A549 (cell line): ENCODE results near the gene SLC6A18. TPM values are rescaled to one million over a fixed set of nuclear protein-coding genes. Genes with fewer than 3 reads are reported as not detected.

Experiments
- ATAC-seq, 2 experiments: fragments of 200-7000 bp in 1 of 2; fragments of >200 bp in 1 of 2; cut with Nextera tagmentation in 1 of 2; cut with Tn5 transposase in 1 of 2; 3 replicates each; pipeline versions ENCODE4 v1.8.0 to v1.9.1; 2018 to 2020; ENCODE audit warnings: mild to moderate bottlenecking in 1 of 2, moderate library complexity in 1 of 2
- CTCF ChIA-PET: fragments of 300-600 bp; sonication (Branson Sonifier 250); formaldehyde crosslinking; extraction: SDS; loops from one replicate; lab custom pipeline; 2021; ENCODE audit warnings: antibody characterized with exemption, inconsistent platforms; lab: Yijun Ruan, JAX
- POLR2A ChIA-PET: fragments of 350-600 bp; formaldehyde crosslinking; extraction: SDS; loops from one replicate; lab custom pipeline; 2021; ENCODE audit warnings: antibody characterized with exemption, inconsistent platforms; lab: Yijun Ruan, JAX
- DNase-seq, 2 experiments: peaks; one replicate each; pipeline versions ENCODE4 v3.0.0 to v3.0.0-alpha.2; 2011 to 2016; ENCODE audit warnings: low read depth in 1 of 2, low spot score in 1 of 2
- FAIRE-seq: peaks from 2 replicates; lab custom pipeline; 2011; peaks lifted over from hg19 to GRCh38; lab: Jason Lieb, UNC
- H3K27ac ChIP-seq, 2 experiments: fragments of >200 bp; sonication (Bioruptor Twin); formaldehyde crosslinking; 3 replicates each; pipeline ENCODE4 v1.5.1; 2016 to 2017
- H3K4me1 ChIP-seq: fragments of >200 bp; sonication (Bioruptor Twin); formaldehyde crosslinking; 3 replicates; pipeline ENCODE4 v1.6.1; 2016
- H3K4me2 ChIP-seq: fragments of >200 bp; sonication (Bioruptor Twin); formaldehyde crosslinking; 3 replicates; pipeline ENCODE4 v1.6.1; 2016
- H3K4me3 ChIP-seq: fragments of >200 bp; sonication (Bioruptor Twin); formaldehyde crosslinking; 3 replicates; pipeline ENCODE4 v1.5.1; 2016
- H3K9me3 ChIP-seq: fragments of >200 bp; sonication (Bioruptor Twin); formaldehyde crosslinking; 3 replicates; pipeline ENCODE4 v1.6.1; 2016
- BHLHE40 ChIP-seq: IDR thresholded peaks from 2 replicates; pipeline ENCODE4 v1.6.1; 2012; ENCODE audit warnings: low read depth, low read length, inconsistent platforms
- CBX2 ChIP-seq: fragments of 200-600 bp; sonication (generic); IDR thresholded peaks from 2 replicates; pipeline ENCODE4 v1.6.1; 2016; ENCODE audit warnings: low read depth, mild to moderate bottlenecking, borderline replicate concordance
- CEBPB ChIP-seq, 2 experiments: fragments of >200 bp in 1 of 2; sonication (Bioruptor Twin) in 1 of 2; formaldehyde crosslinking in 1 of 2; IDR thresholded peaks; 2 replicates each; pipeline ENCODE4 v1.6.1; 2012 to 2016
- FOXS1 ChIP-seq: fragments of 250-450 bp; sonication (Bioruptor Pico); IDR thresholded peaks from 2 replicates; pipeline ENCODE4 v1.5.0; 2020; ENCODE audit warnings: mild to moderate bottlenecking, moderate library complexity
- HOXA7 ChIP-seq: fragments of 250-450 bp; sonication (Bioruptor Pico); IDR thresholded peaks from 2 replicates; pipeline ENCODE4 v1.5.0; 2020; ENCODE audit warnings: mild to moderate bottlenecking, moderate library complexity
- HOXB5 ChIP-seq: fragments of 250-450 bp; sonication (Bioruptor Pico); IDR thresholded peaks from 2 replicates; pipeline ENCODE4 v1.5.0; 2020; ENCODE audit warnings: mild to moderate bottlenecking, moderate library complexity
- JUN ChIP-seq, 2 experiments: fragments of >200 bp; sonication (Bioruptor Twin); formaldehyde crosslinking; IDR thresholded peaks; 2 replicates in 1 of 2; 3 replicates in 1 of 2; pipeline ENCODE4 v1.6.1; 2016 to 2017
- JUNB ChIP-seq: fragments of >200 bp; sonication (Bioruptor Twin); formaldehyde crosslinking; IDR thresholded peaks from 2 replicates; pipeline ENCODE4 v1.6.1; 2016
- KDM1A ChIP-seq: fragments of 200-600 bp; sonication (generic); IDR thresholded peaks from 2 replicates; pipeline ENCODE4 v1.6.1; 2016; ENCODE audit warnings: low read depth, mild to moderate bottlenecking
- KDM5A ChIP-seq: fragments of 200-600 bp; sonication (generic); IDR thresholded peaks from 2 replicates; pipeline ENCODE4 v1.6.1; 2016; ENCODE audit warnings: antibody characterized with exemption, mild to moderate bottlenecking
- NFE2L2 ChIP-seq: fragments of 150-350 bp; conservative IDR thresholded peaks from 2 replicates; pipeline ENCODE4 v1.6.1; 2014; ENCODE audit warnings: low read length
- PHF8 ChIP-seq: fragments of 200-600 bp; sonication (generic); IDR thresholded peaks from 2 replicates; pipeline ENCODE4 v1.6.1; 2016; ENCODE audit warnings: low read depth, mild to moderate bottlenecking, antibody characterized with exemption, moderate library complexity, borderline replicate concordance
- POLR2AphosphoS2 ChIP-seq: conservative IDR thresholded peaks from 2 replicates; pipeline ENCODE4 v1.6.1; 2012; ENCODE audit warnings: low read length, improper control_type of control experiment, inconsistent platforms
- RAD21 ChIP-seq, 2 experiments: fragments of >200 bp in 1 of 2; sonication (Bioruptor Twin) in 1 of 2; formaldehyde crosslinking in 1 of 2; IDR thresholded peaks in 1 of 2; conservative IDR thresholded peaks in 1 of 2; 2 replicates in 1 of 2; 3 replicates in 1 of 2; pipeline ENCODE4 v1.6.1; 2012 to 2018; ENCODE audit warnings: inconsistent platforms in 1 of 2
- RCOR1 ChIP-seq: fragments of 150-350 bp; IDR thresholded peaks from 2 replicates; pipeline ENCODE4 v1.6.1; 2014; ENCODE audit warnings: antibody characterized with exemption, low read length, low read depth
- RFX5 ChIP-seq: fragments of 450-650 bp; IDR thresholded peaks from 2 replicates; pipeline ENCODE4 v1.7.1; 2014; ENCODE audit warnings: antibody characterized with exemption, mild to moderate bottlenecking, moderate library complexity
- SMC3 ChIP-seq: fragments of >200 bp; sonication (Bioruptor Twin); formaldehyde crosslinking; IDR thresholded peaks from 3 replicates; pipeline ENCODE4 v1.6.1; 2018; ENCODE audit warnings: inconsistent platforms
- TP53 ChIP-seq: fragments of 250-450 bp; sonication (Bioruptor Pico); IDR thresholded peaks from 2 replicates; pipeline ENCODE4 v1.5.0; 2021; ENCODE audit warnings: mild to moderate bottlenecking, moderate library complexity
- ZC3H11A ChIP-seq: fragments of 450-650 bp; IDR thresholded peaks from 2 replicates; pipeline ENCODE4 v1.6.1; 2014; ENCODE audit warnings: antibody characterized with exemption, mild to moderate bottlenecking
- ZNF302 ChIP-seq: fragments of 250-450 bp; sonication (Bioruptor Pico); IDR thresholded peaks from 2 replicates; pipeline ENCODE4 v1.9.0; 2021; ENCODE audit warnings: inconsistent platforms, mild to moderate bottlenecking, moderate library complexity
- WGBS: methylation state at CpG from one replicate; pipeline ENCODE4 v1.1.6; 2017; ENCODE audit errors: missing lambda C conversion rate; 5-methylcytosine and 5-hydroxymethylcytosine counted together
- polyA plus RNA-seq, 4 experiments: library from polyadenylated mRNA; depleted of rRNA in 3 of 4; stranded (reverse); fragments of >200 nt; fragmentation: RNase III in 1 of 4; extraction: RNeasy Plus Mini Kit Qiagen cat#74134 plus additional on column Dnase treatment in 1 of 4; gene quantifications; 2 replicates in 3 of 4; 3 replicates in 1 of 4; pipeline ENCODE4 v1.2.3, GENCODE V29; 2011 to 2017
- TF ChIP-seq, protein P1 (sequence below): fragments of 200-600 bp; sonication (generic); IDR thresholded peaks from 2 replicates; pipeline ENCODE4 v1.6.1; 2016; ENCODE audit warnings: antibody characterized with exemption, mild to moderate bottlenecking, moderate library complexity
- TF ChIP-seq, protein P2 (sequence below): fragments of >200 bp; sonication (Bioruptor Twin); formaldehyde crosslinking; IDR thresholded peaks from 2 replicates; pipeline ENCODE4 v1.6.1; 2016
- TF ChIP-seq, protein P3 (sequence below): fragments of >200 bp; sonication (Bioruptor Twin); formaldehyde crosslinking; IDR thresholded peaks from 3 replicates; pipeline ENCODE4 v1.6.1; 2016
- TF ChIP-seq, protein P4 (sequence below): IDR thresholded peaks from 2 replicates; pipeline ENCODE4 v1.6.1; 2012
- TF ChIP-seq, protein P5 (sequence below): IDR thresholded peaks from 2 replicates; pipeline ENCODE4 v1.6.1; 2012

The SLC6A18 gene
- polyA plus RNA-seq, 2 of the 4 experiments (the other 2 are of a cell fraction) = not detected

DNA sequence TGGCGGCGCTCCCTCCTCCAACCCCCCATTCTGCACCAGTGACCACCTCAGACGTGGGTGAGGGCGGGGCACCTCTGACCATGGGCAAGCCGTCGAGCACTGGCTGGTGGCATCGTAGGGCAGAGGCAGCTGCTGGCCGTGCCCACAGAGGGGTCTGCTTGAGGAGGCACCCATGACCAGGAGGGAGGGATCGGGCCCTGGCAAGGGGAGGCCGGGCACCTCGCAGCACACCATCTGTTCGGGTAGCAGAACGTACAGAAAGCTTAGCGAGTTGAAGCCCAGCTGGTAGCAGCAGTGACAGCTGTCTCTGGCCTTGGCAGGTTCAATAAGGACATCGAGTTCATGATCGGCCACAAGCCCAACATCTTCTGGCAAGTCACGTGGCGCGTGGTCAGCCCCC lies 4.3 kb upstream of the SLC6A18 start (continued):
- TF ChIP-seq, protein P1, sequence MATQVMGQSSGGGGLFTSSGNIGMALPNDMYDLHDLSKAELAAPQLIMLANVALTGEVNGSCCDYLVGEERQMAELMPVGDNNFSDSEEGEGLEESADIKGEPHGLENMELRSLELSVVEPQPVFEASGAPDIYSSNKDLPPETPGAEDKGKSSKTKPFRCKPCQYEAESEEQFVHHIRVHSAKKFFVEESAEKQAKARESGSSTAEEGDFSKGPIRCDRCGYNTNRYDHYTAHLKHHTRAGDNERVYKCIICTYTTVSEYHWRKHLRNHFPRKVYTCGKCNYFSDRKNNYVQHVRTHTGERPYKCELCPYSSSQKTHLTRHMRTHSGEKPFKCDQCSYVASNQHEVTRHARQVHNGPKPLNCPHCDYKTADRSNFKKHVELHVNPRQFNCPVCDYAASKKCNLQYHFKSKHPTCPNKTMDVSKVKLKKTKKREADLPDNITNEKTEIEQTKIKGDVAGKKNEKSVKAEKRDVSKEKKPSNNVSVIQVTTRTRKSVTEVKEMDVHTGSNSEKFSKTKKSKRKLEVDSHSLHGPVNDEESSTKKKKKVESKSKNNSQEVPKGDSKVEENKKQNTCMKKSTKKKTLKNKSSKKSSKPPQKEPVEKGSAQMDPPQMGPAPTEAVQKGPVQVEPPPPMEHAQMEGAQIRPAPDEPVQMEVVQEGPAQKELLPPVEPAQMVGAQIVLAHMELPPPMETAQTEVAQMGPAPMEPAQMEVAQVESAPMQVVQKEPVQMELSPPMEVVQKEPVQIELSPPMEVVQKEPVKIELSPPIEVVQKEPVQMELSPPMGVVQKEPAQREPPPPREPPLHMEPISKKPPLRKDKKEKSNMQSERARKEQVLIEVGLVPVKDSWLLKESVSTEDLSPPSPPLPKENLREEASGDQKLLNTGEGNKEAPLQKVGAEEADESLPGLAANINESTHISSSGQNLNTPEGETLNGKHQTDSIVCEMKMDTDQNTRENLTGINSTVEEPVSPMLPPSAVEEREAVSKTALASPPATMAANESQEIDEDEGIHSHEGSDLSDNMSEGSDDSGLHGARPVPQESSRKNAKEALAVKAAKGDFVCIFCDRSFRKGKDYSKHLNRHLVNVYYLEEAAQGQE = no peak
- TF ChIP-seq RCOR1 = no peak
- TF ChIP-seq POLR2AphosphoS2 = no peak
- TF ChIP-seq KDM1A = no peak
- TF ChIP-seq, protein P2, sequence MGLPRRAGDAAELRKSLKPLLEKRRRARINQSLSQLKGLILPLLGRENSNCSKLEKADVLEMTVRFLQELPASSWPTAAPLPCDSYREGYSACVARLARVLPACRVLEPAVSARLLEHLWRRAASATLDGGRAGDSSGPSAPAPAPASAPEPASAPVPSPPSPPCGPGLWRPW = no peak
- no peak for TF ChIP-seq SMC3

DNA sequence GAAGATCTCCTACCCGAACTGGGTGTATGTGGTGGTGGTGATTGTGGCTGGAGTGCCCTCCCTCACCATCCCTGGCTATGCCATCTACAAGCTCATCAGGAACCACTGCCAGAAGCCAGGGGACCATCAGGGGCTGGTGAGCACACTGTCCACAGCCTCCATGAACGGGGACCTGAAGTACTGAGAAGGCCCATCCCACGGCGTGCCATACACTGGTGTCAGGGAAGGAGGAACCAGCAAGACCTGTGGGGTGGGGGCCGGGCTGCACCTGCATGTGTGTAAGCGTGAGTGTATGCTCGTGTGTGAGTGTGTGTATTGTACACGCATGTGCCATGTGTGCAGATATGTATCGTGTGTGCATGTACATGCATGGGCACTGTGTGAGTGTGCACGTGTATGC lies 3.5 kb upstream of the SLC6A18 start:
- POLR2A ChIA-PET = no interaction called here
- WGBS = 67% methylated on average over 9 of the region's 10 CpGs
- CTCF ChIA-PET = interaction anchor here (1.1 kb wide), 1 partner anchor 9 kb away, joined by 3 read pairs; no protein-coding TSS in a partner anchor
- Histone ChIP-seq H3K9me3 (no peaks in the 10 kb centered on the region), H3K4me2 (no peak overlapping the region), H3K4me1 (no peaks in the 10 kb centered on the region), H3K27ac (no peak overlapping the region), H3K4me3 (no peak overlapping the region)
- FAIRE-seq (no peak), DNase-seq (no peak), ATAC-seq (no peak)
- TF ChIP-seq HOXA7 (CRISPR knock-in tag) = no peak
- no peak for TF ChIP-seq KDM5A
- no peak for TF ChIP-seq BHLHE40
- TF ChIP-seq JUN (IDR thresholded peaks at IDR 0.05) = no peak
- TF ChIP-seq, protein P1 = no peak
- no peak for TF ChIP-seq HOXB5
- no peak for TF ChIP-seq RAD21 (conservative IDR thresholded peaks at IDR 0.05 in 1 of 2, IDR thresholded peaks at IDR 0.05 in 1 of 2)
- TF ChIP-seq PHF8 = no peak
- TF ChIP-seq, protein P3, sequence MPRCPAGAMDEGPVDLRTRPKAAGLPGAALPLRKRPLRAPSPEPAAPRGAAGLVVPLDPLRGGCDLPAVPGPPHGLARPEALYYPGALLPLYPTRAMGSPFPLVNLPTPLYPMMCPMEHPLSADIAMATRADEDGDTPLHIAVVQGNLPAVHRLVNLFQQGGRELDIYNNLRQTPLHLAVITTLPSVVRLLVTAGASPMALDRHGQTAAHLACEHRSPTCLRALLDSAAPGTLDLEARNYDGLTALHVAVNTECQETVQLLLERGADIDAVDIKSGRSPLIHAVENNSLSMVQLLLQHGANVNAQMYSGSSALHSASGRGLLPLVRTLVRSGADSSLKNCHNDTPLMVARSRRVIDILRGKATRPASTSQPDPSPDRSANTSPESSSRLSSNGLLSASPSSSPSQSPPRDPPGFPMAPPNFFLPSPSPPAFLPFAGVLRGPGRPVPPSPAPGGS = no peak
- TF ChIP-seq, protein P4, sequence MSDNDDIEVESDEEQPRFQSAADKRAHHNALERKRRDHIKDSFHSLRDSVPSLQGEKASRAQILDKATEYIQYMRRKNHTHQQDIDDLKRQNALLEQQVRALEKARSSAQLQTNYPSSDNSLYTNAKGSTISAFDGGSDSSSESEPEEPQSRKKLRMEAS = no peak

DNA sequence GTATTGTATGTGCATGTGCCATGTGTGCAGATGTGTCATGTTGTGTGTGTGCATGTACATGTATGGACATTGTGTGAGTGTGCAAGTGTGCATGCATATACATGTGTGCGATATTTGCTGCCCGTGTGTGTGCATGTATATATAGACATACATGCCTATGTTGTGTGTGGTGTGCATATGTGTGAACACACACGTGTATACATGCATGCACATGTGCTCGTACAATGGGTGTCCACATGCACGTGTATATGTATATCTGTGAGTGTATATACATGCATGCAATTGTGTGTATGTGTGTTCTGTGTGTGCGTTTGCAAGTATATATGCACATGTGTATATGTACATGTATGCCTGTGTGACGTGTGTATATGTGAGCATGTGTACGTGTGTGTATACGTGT lies 3.0 kb upstream of the SLC6A18 start:
- ATAC-seq (no peak), DNase-seq (no peak), FAIRE-seq (no peak)
- POLR2A ChIA-PET = no interaction called here
- CTCF ChIA-PET = no interaction called here
- H3K4me2 ChIP-seq = no peak overlapping the region
- no peaks in the 10 kb centered on the region for H3K4me1 ChIP-seq
- H3K9me3 ChIP-seq = no peaks in the 10 kb centered on the region
- no peak overlapping the region for H3K4me3 ChIP-seq
- TF ChIP-seq TP53 (CRISPR knock-in tag) (no peak), JUNB (no peak), CEBPB (IDR thresholded peaks at IDR 0.05) (no peak), CBX2 (no peak), FOXS1 (no peak), SMC3 (no peak), ZC3H11A (no peak), HOXA7 (CRISPR knock-in tag) (no peak), ZNF302 (no peak), RFX5 (no peak), NFE2L2 (no peak)
- TF ChIP-seq, protein P5, sequence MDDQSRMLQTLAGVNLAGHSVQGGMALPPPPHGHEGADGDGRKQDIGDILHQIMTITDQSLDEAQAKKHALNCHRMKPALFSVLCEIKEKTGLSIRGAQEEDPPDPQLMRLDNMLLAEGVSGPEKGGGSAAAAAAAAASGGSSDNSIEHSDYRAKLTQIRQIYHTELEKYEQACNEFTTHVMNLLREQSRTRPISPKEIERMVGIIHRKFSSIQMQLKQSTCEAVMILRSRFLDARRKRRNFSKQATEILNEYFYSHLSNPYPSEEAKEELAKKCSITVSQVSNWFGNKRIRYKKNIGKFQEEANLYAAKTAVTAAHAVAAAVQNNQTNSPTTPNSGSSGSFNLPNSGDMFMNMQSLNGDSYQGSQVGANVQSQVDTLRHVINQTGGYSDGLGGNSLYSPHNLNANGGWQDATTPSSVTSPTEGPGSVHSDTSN = no peak
- TF ChIP-seq, all 56 proteins: peak for 0
- WGBS = 57% methylated on average over 9 of the region's 9 CpGs
- no peak overlapping the region for H3K27ac ChIP-seq
